GM19025 (cell line): Measurements from ENCODE around the gene MAP3K21.

Experiments used
- ATAC-seq: cut with Tn5 transposase; IDR thresholded peaks from one replicate; pipeline ENCODE4 v1.9.1; 2021; ENCODE audit warnings: mild to moderate bottlenecking, low read depth, moderate library complexity; ENCODE audit not compliant: unreplicated experiment

The MAP3K21 gene

DNA sequence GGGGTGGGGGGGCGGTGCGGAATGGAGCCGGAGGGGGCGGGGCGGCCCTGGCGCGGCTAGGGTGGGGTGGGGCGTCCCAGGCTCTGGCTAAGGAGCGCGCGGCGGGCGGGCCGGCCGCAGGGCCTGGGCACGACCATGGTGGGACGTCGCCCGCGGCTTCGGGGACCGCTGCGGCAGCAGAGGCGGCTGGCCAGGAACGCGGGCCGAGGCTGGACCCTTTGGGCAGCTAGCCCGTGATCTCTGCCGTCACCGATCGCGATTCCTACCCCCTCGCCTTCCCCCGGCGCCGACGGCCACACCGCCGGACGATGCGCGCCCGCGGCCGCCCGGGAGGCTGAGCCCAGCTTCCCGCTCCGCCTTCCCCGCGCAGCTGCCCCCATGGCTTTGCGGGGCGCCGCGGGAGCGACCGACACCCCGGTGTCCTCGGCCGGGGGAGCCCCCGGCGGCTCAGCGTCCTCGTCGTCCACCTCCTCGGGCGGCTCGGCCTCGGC, at the start of gene MAP3K21:
Gene MAP3K21, plus strand, starts transcription at position 74 of the 491 bp plus-strand sequence. Its CDS starts 305 bp downstream, at position 379.
- ATAC-seq, result peak; percentile 33

DNA sequence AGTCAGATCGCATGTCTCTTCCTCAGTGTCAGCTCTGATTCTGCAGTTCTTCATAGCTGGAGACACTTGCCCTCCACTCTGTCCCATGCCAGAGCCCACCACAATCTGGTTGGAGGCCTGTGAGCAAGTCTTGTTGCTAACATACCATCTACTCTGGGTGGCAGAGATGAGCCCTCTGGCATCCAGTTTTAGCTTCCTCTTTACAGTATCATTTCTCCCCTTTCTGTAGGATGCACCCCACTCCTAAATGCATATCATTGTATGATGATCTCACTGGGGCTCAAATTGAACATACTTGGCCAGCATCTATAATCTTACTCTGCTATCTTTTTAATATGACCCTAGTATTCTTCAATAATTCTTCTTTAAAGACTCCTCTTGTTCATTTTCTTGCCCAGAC, 48.9 kb upstream of the MAP3K21 start:
- ATAC-seq, result no peak

GRCh38 chr1:233279971-233280370, 47.6 kb upstream of the MAP3K21 start:
- no peak for ATAC-seq

- ATAC-seq, result peak; percentile 94
Measured at GRCh38 chr1:233281711-233282581, 45.6 kb upstream of the MAP3K21 start.

- no peak for ATAC-seq
Measured at GRCh38 chr1:233282582-233282886, 45.0 kb upstream of the MAP3K21 start.

- ATAC-seq, result no peak
Measured at GRCh38 chr1:233289676-233290075, 37.8 kb upstream of the MAP3K21 start.

DNA sequence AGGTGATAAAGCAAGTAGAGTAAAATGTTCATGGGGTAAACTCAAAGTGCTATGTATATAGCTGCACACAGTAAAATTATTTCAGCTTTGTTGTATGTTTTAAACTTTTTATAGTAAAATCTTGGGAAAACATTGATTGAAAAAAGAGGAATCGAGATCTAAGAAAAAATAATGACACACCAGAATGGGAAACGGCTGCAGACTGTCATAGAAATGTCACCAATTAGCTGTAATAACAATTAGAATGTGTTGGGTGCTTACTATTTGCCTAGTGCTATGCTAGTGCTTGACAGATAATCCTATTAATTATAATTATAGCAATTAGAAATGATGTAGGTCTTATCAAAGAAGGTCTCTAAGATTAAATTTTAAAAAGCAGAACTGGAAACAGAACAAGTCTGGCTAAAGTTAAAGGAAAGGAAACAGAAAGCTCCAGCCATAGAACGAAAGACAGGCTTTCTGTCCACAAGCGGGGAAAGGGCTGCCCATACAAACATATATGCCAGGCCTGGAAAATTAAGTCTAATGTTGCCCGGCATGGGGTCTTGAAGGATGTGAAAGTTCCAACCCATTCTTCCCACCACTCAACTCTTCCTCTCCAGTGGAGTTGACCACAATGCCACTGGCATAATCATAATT, 37.0 kb upstream of the MAP3K21 start:
- no peak for ATAC-seq

DNA sequence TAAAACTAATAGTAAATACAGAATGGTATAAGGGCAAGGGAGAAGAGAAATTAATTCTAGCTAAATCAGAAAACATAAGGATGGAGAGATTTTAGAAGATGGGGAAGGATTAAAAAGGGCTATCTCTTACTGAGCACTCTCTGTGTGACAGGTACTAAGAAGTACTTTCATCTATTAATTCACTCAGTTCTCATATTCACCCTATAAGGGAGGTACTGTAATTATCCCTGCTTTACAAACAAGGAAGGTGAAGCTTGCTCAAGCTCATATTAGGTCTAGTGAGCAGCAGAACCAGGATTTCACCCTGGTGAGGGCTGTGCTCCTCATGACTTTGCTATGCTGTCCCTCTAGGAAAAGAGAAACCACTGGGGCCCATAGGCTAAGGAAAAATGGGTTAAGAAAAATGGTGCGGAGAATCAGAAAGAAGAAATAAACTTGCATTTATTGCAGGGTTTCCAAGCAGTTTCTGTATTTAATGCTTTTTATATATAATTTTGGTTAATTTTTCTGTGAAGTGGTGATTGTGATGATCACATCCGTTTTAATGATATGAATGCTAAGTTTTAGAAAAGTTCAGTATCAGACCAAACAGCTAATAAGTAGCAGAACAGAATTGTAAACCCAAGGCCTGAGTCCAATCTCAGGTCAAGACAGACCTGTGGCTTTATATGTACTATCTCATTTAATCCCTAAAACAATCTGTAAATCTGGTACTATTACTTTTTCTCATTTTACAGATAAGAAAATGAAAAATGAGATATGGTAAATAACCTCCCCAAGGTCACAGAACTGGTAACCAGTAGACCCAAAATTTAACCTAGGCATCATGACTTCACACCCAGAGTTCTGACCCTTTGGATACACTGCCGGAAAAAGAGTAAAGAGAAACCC, 33.7 kb upstream of the MAP3K21 start:
- no peak for ATAC-seq

GRCh38 chr1:233294913-233295236, 32.6 kb upstream of the MAP3K21 start:
- no peak for ATAC-seq

DNA sequence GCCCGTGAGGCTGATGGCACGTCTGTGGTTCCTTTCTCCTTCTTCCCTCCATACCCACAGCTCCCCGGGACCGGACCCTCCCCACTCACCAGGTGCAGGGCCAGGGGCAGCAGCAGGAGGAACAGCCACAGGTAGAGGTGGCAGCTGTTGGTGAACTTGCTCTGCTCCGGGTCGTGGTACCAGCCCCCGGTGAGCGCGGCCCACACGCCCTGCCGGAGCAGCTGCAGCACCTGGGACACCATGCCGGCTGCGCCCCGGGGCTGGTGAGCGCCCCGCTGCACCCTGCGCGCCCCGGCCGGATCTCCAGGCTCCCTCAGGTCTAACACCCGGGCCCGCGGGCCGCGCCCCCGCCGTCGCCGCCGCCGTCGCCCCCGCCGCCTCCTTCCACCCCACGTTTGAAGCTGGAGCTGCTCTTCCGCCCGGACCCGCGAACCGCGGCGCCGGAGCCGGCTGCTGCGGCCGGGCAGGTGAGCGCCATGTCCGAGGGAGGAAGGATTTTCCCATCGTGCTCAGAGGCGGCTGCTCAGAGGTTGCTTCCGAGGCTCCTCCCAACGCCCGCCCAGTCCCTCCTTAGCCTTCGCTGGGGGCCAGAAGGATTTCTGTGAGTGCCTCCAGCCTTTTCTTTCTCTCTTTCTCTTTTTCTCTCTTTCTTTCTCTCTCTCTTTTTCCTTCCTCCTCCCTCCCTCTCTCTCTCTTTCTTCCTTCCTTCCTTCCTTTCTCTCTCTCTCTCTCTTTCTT, 32.1 kb upstream of the MAP3K21 start, which contains the start of gene PCNX2:
Gene PCNX2, minus strand, starts transcription at position 489 of the 738 bp plus-strand sequence. Its CDS starts 247 bp downstream, at position 242.
- ATAC-seq, result peak; percentile 93

DNA sequence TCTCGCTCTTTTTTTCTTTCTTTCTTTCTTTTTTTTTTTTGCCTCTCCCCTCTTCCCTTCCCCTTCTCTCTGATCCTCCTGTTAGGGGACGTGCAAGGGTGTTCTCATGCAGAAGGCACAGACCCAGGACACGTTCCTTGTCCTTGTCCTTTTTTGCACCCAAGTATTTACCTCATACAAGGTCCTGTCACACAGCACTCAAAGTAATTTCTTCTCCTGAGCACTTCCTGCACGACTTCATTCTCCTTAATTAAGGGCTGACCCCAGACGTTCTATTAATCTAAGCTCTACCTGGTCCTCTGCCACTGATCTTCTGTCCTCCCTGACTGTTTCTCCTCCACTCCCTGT, 31.6 kb upstream of the MAP3K21 start:
- no peak for ATAC-seq

- ATAC-seq, result no peak
Measured at GRCh38 chr1:233299450-233299849, 28.1 kb upstream of the MAP3K21 start.

DNA sequence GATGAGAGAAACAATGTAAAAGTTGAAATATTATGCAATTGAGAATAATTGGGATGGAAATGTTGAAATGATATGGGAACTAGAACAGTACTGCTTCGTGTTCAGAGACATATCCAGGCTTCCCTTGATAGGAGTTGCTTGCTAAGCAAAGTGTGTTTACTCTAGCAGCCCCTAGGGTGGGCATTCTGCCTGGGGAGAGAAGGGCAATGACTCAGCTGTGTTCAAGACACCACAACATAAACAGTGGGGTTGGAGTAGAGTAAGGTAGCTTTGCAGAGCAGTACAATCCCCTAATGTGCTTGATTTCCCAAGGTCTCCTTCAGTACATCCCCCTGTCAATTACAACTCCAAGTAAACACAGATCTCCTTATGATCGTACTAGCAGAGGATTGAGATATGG, 27.2 kb upstream of the MAP3K21 start:
- no peak for ATAC-seq

DNA sequence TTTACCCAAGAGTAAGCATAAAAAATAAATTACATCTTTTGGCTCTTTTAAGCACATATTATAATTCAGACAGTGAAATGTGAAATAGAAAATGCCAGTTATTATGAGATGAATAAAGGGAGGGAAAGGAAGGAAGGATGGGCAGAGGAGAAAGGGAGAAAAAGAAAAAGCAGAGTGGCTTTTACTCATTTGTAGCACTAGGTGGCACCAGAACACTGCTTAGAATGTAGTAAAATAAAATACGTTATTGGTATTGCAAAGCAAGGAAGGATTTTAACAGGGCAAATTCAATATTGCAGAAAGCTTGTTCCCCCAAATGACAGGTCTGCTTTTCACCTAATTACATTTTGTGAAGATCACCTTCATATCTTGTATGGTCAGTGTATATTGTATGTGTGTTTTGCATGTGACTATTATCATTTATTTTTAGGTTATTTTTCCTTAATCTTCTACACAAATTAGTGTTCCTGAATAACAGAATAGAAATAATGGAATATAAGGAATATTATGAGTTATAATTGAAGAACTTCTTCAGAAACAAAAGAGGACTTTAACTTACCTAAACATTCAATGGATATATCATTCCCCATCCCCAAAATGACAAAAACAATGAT, 22.9 kb upstream of the MAP3K21 start:
- ATAC-seq, result no peak

- no peak for ATAC-seq
Measured at GRCh38 chr1:233313434-233314155, 13.9 kb upstream of the MAP3K21 start.

GRCh38 chr1:233315718-233316301, 11.7 kb upstream of the MAP3K21 start:
- no peak for ATAC-seq

- no peak for ATAC-seq
Measured at GRCh38 chr1:233316473-233316872, 11.1 kb upstream of the MAP3K21 start.

GRCh38 chr1:233319272-233319671, 8.3 kb upstream of the MAP3K21 start:
- ATAC-seq, result no peak

GRCh38 chr1:233320023-233320422, 7.5 kb upstream of the MAP3K21 start:
- no peak for ATAC-seq
